Urinary bladder (tissue), 4 donors: ENCODE measurements around the gene NPAS3. TPM values are rescaled to one million over a fixed set of nuclear protein-coding genes. Genes with fewer than 3 reads are reported as not detected.

Experiments
- DNase-seq: peaks from one replicate; pipeline ENCODE4 v3.0.0-alpha.2; 2015; ENCODE audit errors: extremely low spot score
- H3K27ac ChIP-seq: one replicate; pipeline ENCODE4 v1.5.1; 2013; ENCODE audit warnings: low read depth, mild to moderate bottlenecking, moderate library complexity
- H3K36me3 ChIP-seq: one replicate; pipeline ENCODE4 v1.6.1; 2013; ENCODE audit warnings: mild to moderate bottlenecking, moderate library complexity; ENCODE audit not compliant: insufficient read depth
- H3K4me1 ChIP-seq: one replicate; pipeline ENCODE4 v1.6.1; 2013; ENCODE audit warnings: mild to moderate bottlenecking, moderate library complexity; ENCODE audit not compliant: insufficient read depth
- H3K4me3 ChIP-seq: one replicate; pipeline ENCODE4 v1.5.1; 2013; ENCODE audit warnings: low read depth, low read length
- WGBS: extraction: QIAGEN DNeasy Blood & Tissue Kit; methylation state at CpG from one replicate; pipeline ENCODE4 v1.1.7; 2013; 5-methylcytosine and 5-hydroxymethylcytosine counted together
- polyA plus RNA-seq: library from polyadenylated mRNA; stranded (reverse); fragments of 200-250 nt; gene quantifications from one replicate; pipeline ENCODE4 v1.2.3, GENCODE V29; 2013
- total RNA-seq: library from RNA; depleted of rRNA; stranded (reverse); fragments of >200 nt; gene quantifications from one replicate; pipeline ENCODE4 v1.2.3, GENCODE V29; 2014
- donor health status: healthy with polysubstance abuse.
- donor health status: healthy.

NPAS3 gene
- total and polyA plus RNA-seq, 2 donors: 1.0 to 7.1 TPM

GRCh38 chr14:33567023-33567728 is 628.5 kb downstream of the NPAS3 start:
- Histone ChIP-seq H3K27ac (no peak overlapping the region), H3K4me3 (no peak overlapping the region), H3K4me1 (no peaks in the 10 kb centered on the region), H3K36me3 (no peaks in the 10 kb centered on the region)
- 66% methylated on average over 10 of the region's 10 CpGs for WGBS
- DNase-seq: no peak

- Histone ChIP-seq H3K27ac (no peak overlapping the region), H3K4me1 (no peaks in the 10 kb centered on the region), H3K36me3 (no peaks in the 10 kb centered on the region), H3K4me3 (no peak overlapping the region)
- WGBS: 54% methylated on average over 4 of the region's 4 CpGs
- no peak for DNase-seq
Observed at GRCh38 chr14:33567731-33568130, 629.1 kb downstream of the NPAS3 start.

GRCh38 chr14:33568935-33569579 is 630.4 kb downstream of the NPAS3 start:
- WGBS: 79% methylated on average over 3 of the region's 3 CpGs

DNA sequence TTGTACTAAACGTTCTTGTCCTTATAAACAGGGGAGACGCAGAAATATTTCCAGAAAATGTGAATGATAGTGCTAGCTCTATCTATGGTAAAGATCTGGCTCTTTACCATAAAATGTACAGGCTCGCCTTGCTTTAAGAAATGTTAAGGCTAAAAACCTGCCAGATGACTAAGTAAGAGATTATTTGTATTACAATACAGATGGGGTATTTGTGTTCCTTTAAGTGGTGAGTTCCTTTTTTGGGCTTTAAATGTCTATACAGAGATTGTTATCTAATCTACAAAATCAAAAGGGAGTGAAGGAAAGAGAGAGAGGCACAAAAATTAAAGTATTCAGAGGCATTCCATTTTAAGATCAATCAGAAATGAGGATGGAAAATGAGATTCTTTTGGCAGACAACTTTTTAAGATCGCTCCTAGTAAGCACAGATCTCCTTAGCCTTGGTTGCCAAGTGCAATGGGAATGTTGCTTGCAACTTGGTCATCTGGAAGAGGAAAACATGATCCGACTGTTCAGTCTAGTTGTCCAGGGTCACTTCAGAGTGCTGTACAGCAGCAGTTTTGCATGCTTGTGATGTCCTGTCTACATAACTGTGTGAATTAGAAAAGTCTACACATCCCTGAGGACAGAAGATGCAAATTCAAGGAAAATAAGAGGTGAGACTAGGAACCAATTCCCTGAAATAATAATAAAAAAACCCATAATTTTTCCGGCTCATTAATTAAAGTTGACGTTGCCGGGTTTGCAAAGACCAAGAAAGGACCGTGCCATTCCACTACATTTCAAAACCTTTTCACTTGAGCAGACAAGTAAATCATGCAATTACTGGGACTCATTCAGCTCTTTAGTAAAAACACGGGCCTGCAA is 631.4 kb downstream of the NPAS3 start:
- H3K36me3 ChIP-seq: no peaks in the 10 kb centered on the region
- DNase-seq: no peak
- no peak overlapping the region for H3K27ac ChIP-seq
- H3K4me1 ChIP-seq: no peaks in the 10 kb centered on the region
- H3K4me3 ChIP-seq: no peak overlapping the region
- WGBS: 68% methylated on average over 10 of the region's 10 CpGs

More at GRCh38 chr14:33568935-33569579, 630.4 kb downstream of the NPAS3 start:
- no peaks in the 10 kb centered on the region for H3K36me3 ChIP-seq
- H3K4me3 ChIP-seq: no peak overlapping the region
- H3K27ac ChIP-seq: no peak overlapping the region
- no peaks in the 10 kb centered on the region for H3K4me1 ChIP-seq
- DNase-seq: no peak

- WGBS: 51% methylated on average over 5 of the region's 5 CpGs
- no peaks in the 10 kb centered on the region for H3K4me1 ChIP-seq
- no peaks in the 10 kb centered on the region for H3K36me3 ChIP-seq
- H3K27ac ChIP-seq: no peak overlapping the region
- no peak for DNase-seq
- H3K4me3 ChIP-seq: no peak overlapping the region
Observed at GRCh38 chr14:33570694-33571310, 632.1 kb downstream of the NPAS3 start.

GRCh38 chr14:33573301-33573880 is 634.7 kb downstream of the NPAS3 start:
- no peak overlapping the region for H3K27ac ChIP-seq
- no peak overlapping the region for H3K4me3 ChIP-seq
- 81% methylated on average over 3 of the region's 3 CpGs for WGBS
- H3K36me3 ChIP-seq: no peaks in the 10 kb centered on the region
- no peaks in the 10 kb centered on the region for H3K4me1 ChIP-seq
- no peak for DNase-seq

GRCh38 chr14:33576014-33576413 is 637.3 kb downstream of the NPAS3 start:
- H3K27ac ChIP-seq: no peak overlapping the region
- no peak overlapping the region for H3K4me3 ChIP-seq
- no peaks in the 10 kb centered on the region for H3K4me1 ChIP-seq
- whole genome bisulfite sequencing: 73% methylated on average over 7 of the region's 7 CpGs
- H3K36me3 ChIP-seq: no peaks in the 10 kb centered on the region
- DNase-seq: no peak

DNA sequence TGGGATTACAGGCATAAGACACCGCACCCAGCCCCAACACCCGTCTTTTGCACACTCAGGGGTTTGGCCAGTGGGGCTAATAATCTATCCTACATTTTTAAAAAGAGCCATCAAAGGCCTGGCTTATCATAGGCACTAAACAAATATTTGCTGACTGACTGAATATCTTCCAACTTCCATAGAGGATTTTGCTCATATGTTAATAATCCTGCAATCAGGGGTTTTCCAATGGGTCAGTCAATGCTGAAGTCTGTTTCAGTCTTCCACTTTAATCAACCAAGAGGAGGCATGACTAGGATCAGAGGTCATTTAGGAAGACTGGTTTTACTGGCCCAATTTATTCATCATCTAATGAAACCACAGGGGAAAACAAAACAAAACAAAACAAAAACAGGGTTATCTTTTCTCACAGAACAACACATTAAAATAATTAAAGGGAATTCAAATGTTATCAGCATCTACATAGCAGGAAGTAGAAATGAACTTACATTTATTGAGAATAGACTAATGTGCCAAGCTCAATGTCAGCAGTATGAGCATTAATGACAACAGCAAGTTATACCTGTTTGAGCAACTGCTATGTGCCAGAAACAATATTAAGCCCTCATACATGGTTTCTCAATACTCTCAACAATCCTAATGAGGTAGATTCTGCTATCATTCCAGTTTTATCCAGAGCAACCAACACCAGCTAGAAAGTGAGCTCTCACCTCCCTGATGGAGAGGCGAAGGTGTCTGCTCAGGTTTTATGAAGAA is 640.0 kb downstream of the NPAS3 start:
- no peak overlapping the region for H3K27ac ChIP-seq
- no peak overlapping the region for H3K4me3 ChIP-seq
- no peaks in the 10 kb centered on the region for H3K4me1 ChIP-seq
- no peaks in the 10 kb centered on the region for H3K36me3 ChIP-seq
- 88% methylated on average over 3 of the region's 3 CpGs for WGBS
- DNase-seq: no peak

DNA sequence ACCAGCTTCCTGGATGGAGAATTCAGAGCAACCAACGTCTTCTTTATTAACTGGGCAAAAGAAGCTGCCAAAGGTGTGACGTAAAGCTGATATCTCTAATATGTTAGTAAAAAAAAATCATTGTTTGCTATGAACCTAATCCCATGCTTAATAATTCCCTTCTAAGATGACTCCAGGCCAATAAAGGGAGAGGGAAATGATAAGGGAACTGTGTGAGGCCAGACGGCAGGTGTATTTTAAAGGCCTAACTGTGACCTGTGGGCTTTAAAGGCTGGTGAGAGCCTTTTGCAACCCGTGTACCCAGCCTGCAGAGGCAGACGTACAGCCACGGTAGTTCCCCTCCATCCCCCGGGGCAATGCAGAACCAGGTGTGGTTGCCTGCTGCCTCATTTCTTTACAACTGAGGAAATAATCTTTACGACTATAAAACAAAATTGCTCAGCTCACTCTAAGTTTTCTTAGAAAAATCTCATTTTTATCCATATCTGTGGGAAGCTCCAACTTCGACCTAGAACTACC is 641.6 kb downstream of the NPAS3 start:
- 62% methylated on average over 9 of the region's 9 CpGs for WGBS
- H3K27ac ChIP-seq: no peak overlapping the region
- no peak for DNase-seq
- H3K4me3 ChIP-seq: no peak overlapping the region
- no peaks in the 10 kb centered on the region for H3K36me3 ChIP-seq
- no peaks in the 10 kb centered on the region for H3K4me1 ChIP-seq

- DNase-seq: no peak
- Histone ChIP-seq H3K4me1 (no peaks in the 10 kb centered on the region), H3K4me3 (no peak overlapping the region), H3K27ac (no peak overlapping the region), H3K36me3 (no peaks in the 10 kb centered on the region)
- WGBS: 61% methylated on average over 2 of the region's 2 CpGs
Observed at GRCh38 chr14:33580841-33581240, 642.2 kb downstream of the NPAS3 start.

DNA sequence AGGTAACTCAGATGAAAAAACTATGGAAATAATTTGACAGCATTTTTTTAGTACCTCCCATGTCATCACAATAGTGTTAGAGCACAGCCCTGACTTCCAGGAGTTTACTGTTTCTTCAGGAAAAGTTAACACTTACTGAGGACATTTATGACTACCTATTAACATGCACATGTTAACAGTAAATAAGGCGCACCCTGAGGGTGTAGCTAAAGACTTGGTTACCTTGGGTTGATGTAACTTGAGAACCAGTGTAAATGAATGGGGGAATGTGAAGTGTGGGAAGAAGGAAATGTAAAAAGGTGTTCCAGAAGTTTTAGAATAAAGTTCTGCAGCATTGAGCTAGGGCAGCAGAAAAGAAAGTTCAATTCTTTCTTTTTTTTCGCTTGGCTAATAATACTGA is 646.0 kb downstream of the NPAS3 start:
- Histone ChIP-seq H3K27ac (no peak overlapping the region), H3K4me3 (no peak overlapping the region), H3K36me3 (no peaks in the 10 kb centered on the region), H3K4me1 (no peaks in the 10 kb centered on the region)
- no peak for DNase-seq
- 94% methylated on average over 2 of the region's 2 CpGs for WGBS

- WGBS: 95% methylated on average over 4 of the region's 4 CpGs
- no peaks in the 10 kb centered on the region for H3K4me1 ChIP-seq
- no peaks in the 10 kb centered on the region for H3K36me3 ChIP-seq
- no peak overlapping the region for H3K4me3 ChIP-seq
- DNase-seq: no peak
- H3K27ac ChIP-seq: no peak overlapping the region
Observed at GRCh38 chr14:33586806-33587205, 648.1 kb downstream of the NPAS3 start.
